ENCODE measurements around the gene NKD2.

DNA sequence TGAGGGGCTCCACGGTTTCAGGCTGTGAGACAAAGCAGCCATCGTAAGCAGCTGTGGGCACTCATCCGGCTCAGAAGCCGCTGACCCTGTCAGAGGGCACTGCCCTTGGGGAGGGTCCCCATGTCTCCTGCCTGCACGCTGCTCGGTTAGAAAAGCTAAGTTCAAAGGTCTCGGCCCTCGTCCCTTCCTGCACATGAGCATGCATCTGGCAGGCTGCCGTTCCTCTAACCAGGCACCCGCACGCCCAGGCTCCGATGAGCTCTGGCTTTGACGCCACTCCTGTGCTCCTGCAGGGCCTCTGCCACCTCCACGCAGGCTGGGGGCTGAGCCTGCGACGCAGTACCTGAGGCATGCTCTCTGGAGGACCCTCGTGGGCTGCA, 51.3 kb downstream of the NKD2 start:
- TF ChIP-seq MEIS2 (IDR thresholded peaks at IDR 0.05; ENCODE audit: partially characterized antibody) (no peak), HDGF (IDR thresholded peaks at IDR 0.05) (no peak), MYC (IDR thresholded peaks at IDR 0.05; ENCODE audit: low read depth, low read length) (no peak), MYC (CRISPR knock-in tag; IDR thresholded peaks at IDR 0.05; ENCODE audit: borderline replicate concordance, low read depth) (no peak), GABPA (tag; conservative IDR thresholded peaks at IDR 0.05; ENCODE audit: low read depth) (no peak)
- TF ChIP-seq, protein P1, sequence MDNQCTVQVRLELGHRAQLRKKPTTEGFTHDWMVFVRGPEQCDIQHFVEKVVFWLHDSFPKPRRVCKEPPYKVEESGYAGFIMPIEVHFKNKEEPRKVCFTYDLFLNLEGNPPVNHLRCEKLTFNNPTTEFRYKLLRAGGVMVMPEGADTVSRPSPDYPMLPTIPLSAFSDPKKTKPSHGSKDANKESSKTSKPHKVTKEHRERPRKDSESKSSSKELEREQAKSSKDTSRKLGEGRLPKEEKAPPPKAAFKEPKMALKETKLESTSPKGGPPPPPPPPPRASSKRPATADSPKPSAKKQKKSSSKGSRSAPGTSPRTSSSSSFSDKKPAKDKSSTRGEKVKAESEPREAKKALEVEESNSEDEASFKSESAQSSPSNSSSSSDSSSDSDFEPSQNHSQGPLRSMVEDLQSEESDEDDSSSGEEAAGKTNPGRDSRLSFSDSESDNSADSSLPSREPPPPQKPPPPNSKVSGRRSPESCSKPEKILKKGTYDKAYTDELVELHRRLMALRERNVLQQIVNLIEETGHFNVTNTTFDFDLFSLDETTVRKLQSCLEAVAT (IDR thresholded peaks at IDR 0.05): no peak
- TF ChIP-seq, protein P2, sequence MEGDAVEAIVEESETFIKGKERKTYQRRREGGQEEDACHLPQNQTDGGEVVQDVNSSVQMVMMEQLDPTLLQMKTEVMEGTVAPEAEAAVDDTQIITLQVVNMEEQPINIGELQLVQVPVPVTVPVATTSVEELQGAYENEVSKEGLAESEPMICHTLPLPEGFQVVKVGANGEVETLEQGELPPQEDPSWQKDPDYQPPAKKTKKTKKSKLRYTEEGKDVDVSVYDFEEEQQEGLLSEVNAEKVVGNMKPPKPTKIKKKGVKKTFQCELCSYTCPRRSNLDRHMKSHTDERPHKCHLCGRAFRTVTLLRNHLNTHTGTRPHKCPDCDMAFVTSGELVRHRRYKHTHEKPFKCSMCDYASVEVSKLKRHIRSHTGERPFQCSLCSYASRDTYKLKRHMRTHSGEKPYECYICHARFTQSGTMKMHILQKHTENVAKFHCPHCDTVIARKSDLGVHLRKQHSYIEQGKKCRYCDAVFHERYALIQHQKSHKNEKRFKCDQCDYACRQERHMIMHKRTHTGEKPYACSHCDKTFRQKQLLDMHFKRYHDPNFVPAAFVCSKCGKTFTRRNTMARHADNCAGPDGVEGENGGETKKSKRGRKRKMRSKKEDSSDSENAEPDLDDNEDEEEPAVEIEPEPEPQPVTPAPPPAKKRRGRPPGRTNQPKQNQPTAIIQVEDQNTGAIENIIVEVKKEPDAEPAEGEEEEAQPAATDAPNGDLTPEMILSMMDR (IDR thresholded peaks at IDR 0.05 in 2 of 3, conservative IDR thresholded peaks at IDR 0.05 in 1 of 3; ENCODE audit: insufficient read depth in 2 of 3, low read depth in 1 of 3, low read length in 3 of 3): no peak

Data from K562 (cell line).